CD4-positive, alpha-beta T cell treated with Interleukin-4 for 1 hour (primary cell): ENCODE results near the gene SLC16A7.
A peak's percentile ranks its signal among the peaks of the same experiment; 100 is the strongest.
"Not testable (repeated sequence)": the region's sequence is repeated elsewhere in the genome, so short reads cannot be mapped to it uniquely, and the experiment has no call there.

Source experiments
- DNase-seq, 2 donors: peaks; one replicate each; pipeline ENCODE4 v3.0.0-alpha.2; 2020 to 2022

SLC16A7 gene

DNA sequence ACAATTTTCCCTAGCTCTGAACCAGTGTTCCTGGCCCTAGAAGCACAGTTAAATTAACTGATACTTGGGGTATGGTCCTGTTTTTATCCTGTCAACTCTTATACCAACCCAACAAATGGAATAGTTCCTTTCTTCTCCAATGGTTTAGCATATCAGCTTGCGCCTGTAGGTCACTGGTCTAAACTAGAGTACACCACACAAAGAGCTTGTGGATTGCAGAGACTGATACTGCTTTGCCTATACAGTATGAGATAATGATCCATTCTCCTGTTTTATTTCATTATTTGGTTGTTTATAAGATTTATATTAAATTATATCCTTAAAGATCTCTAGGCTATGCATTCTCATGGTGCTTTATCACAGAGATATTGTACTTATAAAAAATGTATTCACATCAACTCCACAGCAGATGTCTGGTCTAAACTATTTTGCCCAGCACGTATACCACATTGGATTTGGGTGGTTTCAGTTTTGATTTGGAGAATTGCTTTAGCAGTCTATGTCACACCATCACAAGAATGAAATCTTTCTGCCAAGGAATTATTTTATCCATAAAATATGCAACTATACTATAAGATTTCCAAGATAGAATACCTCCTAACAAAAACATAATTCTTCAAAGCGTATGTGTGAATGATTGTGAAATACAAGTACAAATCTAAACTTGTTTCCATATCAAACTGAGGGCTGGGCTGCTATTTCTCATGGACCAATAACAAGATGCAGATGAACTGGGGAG, 142.1 kb downstream of the SLC16A7 start:
- DNase-seq, result no peak

DNA sequence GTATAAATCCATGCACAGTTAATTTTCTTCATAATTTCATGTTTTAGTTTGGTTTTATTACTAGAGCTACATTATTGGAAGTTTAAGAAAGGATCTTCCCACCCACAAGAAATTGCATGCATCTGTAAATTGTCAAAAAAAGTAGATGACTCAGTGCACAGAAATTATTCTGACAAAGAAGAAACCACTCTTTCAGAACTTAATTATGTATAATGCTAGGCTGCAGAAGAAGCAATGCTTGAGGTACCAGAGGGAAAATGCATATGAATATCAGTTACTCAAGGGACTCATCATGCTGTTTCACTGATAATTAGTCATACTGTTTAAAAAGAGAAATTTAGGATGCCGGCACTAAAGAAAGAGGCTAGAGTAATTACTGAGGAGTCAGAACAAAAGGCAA, 147.0 kb downstream of the SLC16A7 start:
- no peak for DNase-seq

- DNase-seq, result no peak
These were observed 148.7 kb downstream of the SLC16A7 start for GRCh38 chr12:59744564-59744963.

DNA sequence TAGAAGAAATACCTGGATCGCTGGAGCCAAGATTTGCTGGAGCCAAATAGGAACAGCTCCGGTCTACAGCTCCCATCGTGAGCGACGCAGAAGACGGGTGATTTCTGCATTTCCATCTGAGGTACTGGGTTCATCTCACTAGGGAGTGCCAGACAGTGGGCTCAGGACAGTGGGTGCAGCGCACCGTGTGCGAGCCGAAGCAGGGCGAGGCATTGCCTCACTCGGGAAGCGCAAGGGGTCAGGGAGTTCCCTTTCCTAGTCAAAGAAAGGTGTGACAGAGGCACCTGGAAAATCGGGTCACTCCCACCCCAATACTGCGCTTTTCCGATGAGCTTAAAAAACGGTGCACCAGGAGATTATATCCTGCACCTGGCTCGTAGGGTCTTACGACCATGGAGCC, 155.3 kb downstream of the SLC16A7 start:
- not testable (repeated sequence) for DNase-seq

DNA sequence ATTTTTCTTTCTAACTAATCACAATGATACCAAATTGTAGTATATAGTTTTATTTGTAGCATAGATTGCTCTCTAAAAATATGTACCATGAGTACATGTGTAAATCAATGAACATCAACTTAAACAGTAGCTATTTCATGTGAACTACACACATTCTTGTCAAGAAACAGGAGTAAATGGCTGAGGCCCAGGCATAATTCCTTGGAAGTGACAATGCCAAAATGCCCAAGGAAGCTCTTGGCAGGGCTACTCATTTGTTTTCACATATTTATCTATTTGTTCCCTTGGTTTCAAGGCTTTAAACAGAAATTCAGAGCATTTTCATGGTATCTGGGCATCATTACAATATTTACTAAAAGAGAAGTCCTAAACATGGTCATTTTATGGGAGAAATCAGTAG, 165.7 kb downstream of the SLC16A7 start:
- no peak for DNase-seq

DNA sequence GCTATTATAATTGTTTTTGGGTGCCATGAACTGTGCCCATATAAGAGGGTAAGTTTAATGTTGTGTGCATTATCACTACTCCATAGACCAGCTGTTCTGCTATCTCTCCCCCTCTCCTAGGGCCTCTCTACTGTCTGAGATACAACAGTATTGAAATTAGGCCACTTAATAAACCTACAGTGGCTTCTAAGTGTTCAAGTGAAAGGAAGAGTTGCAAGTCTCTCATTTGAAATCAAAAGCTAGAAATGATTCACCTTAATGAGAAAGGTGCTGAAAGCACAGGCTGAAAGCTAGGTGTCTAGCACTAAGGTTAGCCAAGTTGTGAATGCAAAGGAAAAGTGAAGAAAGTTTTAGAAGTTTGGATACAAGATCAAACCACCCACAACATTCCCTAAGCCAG, 168.0 kb downstream of the SLC16A7 start:
- DNase-seq, result no peak

DNA sequence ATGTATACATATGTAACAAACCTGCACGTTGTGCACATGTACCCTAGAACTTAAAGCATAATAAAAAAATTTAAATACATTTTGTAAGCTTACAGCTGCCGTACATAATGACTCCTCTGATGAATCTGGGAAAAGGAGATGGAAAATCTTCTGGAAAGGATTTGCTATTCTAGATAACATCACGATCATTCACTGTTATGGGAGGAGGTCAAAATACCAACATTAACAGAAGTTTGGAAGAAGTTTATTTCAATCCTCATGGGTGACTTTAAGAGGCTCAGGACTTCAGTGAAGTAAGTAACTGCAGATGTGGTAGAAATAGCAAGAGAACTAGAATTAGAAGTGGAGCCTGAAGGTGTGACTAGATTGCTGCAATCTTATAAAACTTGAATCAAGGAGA, 172.2 kb downstream of the SLC16A7 start:
- DNase-seq, result no peak

- DNase-seq, result no peak
These were observed 184.8 kb downstream of the SLC16A7 start for GRCh38 chr12:59780605-59781135.

DNA sequence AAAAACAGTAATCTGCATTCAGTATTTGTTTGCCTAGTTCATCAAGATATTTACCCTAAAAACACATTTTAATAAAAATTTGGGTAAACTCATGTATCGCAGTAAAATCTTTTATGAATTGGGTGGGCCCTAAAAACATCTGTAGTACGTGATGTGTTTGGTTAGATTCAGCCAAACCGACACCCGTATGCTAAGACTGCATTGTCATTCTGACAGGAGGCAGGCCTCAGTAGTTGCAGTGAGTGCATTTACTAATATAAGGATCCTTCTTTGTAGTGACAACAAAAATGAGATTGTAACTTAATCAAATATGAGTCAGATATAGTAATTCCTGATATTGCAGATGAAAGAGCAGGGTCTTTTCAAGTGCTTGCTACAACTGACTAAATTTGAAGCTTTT, 191.8 kb downstream of the SLC16A7 start:
- no peak for DNase-seq

DNA sequence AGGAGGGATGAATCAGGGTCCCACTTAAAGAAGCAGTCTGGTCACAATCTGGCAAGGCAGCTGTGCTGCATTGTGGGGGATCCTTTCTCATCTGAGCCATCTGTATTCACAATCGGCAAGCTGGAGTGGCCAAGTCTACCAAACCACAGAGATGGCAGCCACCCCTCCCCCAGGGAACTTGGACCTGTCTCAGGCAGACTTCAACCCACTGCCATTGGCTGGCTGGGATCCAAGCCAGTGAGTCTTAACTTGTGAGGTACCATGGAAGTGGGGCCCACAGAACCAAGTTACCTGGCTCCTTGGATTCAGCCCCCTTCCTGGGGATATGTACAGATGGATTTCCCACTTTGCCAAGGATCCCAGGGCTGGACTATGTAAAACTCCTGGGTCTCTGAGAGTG, 196.8 kb downstream of the SLC16A7 start:
- no peak for DNase-seq

DNA sequence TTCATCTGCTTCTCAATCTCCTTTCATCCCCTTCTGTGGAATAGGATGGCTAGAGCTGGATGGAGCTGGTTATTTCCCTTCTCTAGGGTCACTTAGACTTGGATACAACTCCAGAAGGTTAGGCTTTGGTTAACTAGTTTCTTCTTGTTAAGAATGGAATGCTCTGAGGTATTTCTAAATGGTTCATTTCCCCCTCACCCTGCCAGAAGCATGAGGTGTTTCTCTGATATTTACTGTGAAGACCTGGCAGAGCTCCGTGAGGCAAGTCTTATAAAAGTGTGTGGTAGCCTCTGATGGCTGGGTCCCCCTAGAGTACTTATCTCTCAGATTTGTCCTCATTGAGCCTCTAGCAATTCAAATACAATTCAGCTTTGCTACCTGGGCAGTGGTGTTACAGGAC, 207.9 kb downstream of the SLC16A7 start:
- DNase-seq, result no peak

GRCh38 chr12:59808317-59808910, 212.6 kb downstream of the SLC16A7 start:
- peak in 1 of 2 donors; percentile 44 for DNase-seq

- no peak for DNase-seq
These were observed 216.2 kb downstream of the SLC16A7 start for GRCh38 chr12:59811991-59812390.

DNA sequence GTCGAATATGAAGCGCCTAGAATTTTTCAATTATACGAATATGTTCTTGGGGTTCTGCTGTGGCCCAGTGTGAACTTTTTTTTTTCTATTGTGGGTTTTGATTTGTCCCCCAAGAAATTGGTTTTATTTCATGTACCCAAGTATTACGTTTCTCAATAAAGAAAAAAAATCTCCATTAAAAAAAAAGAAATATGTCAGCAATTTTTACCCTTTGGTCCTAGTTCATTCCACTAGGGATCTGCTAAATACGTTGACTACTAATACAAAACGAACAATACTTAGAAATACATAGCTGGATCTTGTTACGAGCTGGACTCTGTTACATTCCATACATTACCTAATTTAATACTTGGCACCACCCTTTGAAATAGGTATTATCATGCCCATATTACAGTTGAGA, 216.9 kb downstream of the SLC16A7 start:
- DNase-seq, result no peak

- DNase-seq, result no peak
These were observed 224.8 kb downstream of the SLC16A7 start for GRCh38 chr12:59820594-59821011.

- DNase-seq, result no peak
These were observed 227.7 kb downstream of the SLC16A7 start for GRCh38 chr12:59823567-59823966.

DNA sequence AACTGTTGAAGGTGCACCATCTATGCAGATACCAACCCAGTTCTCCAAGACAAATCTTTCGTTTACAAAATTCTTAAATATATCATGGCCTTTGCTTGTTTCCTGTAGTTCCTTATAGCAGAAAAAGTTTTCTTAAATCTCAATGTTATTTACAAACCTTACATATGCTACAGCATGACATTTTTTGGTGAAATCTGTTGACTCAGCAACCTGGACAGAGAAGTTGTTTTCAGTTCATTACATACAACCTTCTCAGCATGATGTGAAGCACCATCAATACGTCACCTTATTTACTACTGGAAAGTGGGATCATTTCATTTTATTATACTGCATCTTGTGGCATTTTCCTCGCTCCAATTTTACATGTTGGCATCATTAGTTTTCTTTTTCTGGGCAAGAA, 231.9 kb downstream of the SLC16A7 start:
- no peak for DNase-seq

- DNase-seq, result no peak
These were observed 232.7 kb downstream of the SLC16A7 start for GRCh38 chr12:59828521-59828920.

DNA sequence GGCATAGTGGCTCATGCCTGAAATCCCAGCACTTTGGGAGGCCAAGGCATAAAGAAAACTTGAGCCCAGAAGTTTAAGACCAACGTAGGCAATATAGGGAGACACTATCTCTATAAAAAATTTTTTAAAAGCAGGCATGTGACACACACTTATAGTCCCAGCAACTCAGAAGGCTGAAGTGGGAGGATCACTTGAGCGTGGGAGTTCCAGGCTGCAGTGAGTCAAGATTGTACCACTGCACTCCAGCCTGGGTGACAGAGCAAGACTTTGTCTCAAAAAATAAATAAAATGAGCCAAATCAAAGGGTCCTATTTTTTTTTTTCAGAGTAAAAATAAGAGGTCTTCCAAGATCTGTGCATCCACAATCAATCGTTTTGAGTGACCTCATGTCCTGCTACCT, 237.6 kb downstream of the SLC16A7 start:
- DNase-seq, result no peak

DNA sequence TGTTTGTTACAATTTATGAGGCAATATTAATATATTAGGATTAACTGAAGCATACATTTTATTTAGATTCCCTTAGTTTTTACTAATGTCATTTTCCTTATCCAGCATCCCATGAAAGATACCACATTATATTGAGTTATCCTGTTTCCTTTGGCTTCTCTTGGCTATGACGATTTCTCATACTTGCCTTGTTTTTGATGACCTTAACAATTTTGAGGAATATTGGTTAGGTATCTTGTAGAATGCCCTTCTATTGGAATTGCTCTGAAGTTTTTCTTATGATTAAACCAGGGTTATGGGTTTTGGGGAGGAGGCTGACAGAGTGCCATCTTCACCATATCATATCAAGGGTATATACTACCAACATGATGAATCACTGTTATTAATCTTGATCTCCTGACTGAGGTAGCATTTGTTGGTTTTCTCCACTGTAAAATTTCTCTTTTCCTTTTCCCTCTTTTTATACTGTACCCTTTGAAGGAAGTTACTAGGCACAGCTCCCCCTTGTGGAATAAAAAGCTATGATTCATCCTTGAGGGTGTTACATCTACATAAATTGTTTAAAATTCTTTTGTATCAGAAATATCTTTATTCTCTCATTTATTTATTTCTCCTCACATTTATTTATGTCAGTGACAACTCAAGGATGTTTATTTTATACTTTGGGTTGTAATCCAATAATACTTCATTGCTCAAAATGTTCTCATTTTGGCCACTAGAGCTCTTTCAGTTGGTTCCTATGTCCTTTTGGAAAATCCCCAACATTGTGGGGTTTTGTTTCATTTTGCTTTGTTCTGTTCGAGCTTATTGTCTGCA, 239.0 kb downstream of the SLC16A7 start:
- DNase-seq, result peak in 1 of 2 donors; percentile 27
